Esophagus squamous epithelium (tissue), 4 donors: ENCODE results near the gene LMNTD2.

Experiments
- POLR2A ChIP-seq, 4 donors: fragments of 450-650 bp; IDR thresholded peaks; one replicate each; pipeline ENCODE4 v1.6.1; 2017; ENCODE audit warnings: antibody characterized with exemption in 4 of 4, mild to moderate bottlenecking in 4 of 4, moderate library complexity in 3 of 4
- TF ChIP-seq, protein P1 (sequence below), 6 experiments: fragments of 450-650 bp in 4 of 6; fragments of 200-600 bp in 2 of 6; sonication (generic) in 2 of 6; IDR thresholded peaks; one replicate each; pipeline ENCODE4 v1.5.1; 2016 to 2019; ENCODE audit warnings: antibody characterized with exemption in 6 of 6, mild to moderate bottlenecking in 4 of 6, moderate library complexity in 4 of 6

DNA sequence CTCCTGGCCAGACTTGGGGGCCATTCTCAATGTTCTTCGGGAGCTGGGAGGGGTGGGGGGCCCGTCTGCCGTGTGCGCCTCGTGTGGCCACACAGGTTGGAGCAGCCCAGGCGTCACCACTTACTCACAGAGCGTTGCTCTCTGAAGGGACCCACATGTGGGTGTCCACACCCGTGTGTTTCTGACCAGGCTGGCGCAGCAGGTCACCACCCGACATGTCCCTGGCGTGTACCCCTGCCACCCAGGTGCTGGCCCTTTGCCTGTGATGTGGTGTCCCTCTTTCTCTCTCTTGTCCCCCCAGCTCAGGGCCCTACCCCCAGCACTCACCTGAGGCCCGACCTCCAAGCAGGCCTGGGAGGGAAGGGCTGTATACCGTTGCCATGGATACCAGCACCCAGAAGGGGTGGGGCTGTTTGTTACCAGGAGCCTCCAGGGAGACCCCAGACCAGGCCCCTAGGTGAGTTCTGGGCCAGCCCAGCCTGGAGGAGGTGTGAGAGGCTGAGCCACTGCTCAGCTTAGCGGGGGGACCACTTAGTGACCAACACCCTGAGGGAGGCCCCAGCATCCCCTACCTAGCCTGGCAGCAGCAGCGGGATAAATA is 1.4 kb downstream of the LMNTD2 start:
- TF ChIP-seq, protein P1, sequence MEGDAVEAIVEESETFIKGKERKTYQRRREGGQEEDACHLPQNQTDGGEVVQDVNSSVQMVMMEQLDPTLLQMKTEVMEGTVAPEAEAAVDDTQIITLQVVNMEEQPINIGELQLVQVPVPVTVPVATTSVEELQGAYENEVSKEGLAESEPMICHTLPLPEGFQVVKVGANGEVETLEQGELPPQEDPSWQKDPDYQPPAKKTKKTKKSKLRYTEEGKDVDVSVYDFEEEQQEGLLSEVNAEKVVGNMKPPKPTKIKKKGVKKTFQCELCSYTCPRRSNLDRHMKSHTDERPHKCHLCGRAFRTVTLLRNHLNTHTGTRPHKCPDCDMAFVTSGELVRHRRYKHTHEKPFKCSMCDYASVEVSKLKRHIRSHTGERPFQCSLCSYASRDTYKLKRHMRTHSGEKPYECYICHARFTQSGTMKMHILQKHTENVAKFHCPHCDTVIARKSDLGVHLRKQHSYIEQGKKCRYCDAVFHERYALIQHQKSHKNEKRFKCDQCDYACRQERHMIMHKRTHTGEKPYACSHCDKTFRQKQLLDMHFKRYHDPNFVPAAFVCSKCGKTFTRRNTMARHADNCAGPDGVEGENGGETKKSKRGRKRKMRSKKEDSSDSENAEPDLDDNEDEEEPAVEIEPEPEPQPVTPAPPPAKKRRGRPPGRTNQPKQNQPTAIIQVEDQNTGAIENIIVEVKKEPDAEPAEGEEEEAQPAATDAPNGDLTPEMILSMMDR (IDR thresholded peaks at IDR 0.05): no peak
- TF ChIP-seq POLR2A (IDR thresholded peaks at IDR 0.05): no peak
